Measurements from ENCODE around the gene STEAP1B. TPM values are rescaled to one million over a fixed set of nuclear protein-coding genes. Genes with fewer than 3 reads are reported as not detected.
"Not testable (repeated sequence)": the region's sequence is repeated elsewhere in the genome, so short reads cannot be mapped to it uniquely, and the experiment has no call there.

The STEAP1B gene
- total RNA-seq, 1 donor from 2014 or later = 2.5 TPM

- H3K36me3 ChIP-seq; H3K27me3 ChIP-seq; H3K4me3 ChIP-seq; H3K4me1 ChIP-seq; H3K9me3 ChIP-seq; intact Hi-C loops (cut with DNase I); H3K27ac ChIP-seq: not testable (repeated sequence)
- DNase-seq (peak; percentile 70), ATAC-seq (peak; percentile 81)
- TF ChIP-seq CTCF (IDR thresholded peaks at IDR 0.05) = peak; percentile 28
Measured at GRCh38 chr7:22523478-22524352, 23.7 kb upstream of the STEAP1B start.

- ATAC-seq; intact Hi-C loops (cut with DNase I); H3K4me1 ChIP-seq; DNase-seq; H3K9me3 ChIP-seq; H3K36me3 ChIP-seq; H3K4me3 ChIP-seq; H3K27ac ChIP-seq; H3K27me3 ChIP-seq: not testable (repeated sequence)
Measured at GRCh38 chr7:22519560-22519959, 19.6 kb upstream of the STEAP1B start.

- H3K27ac ChIP-seq; H3K27me3 ChIP-seq; intact Hi-C loops (cut with DNase I); H3K4me3 ChIP-seq; ATAC-seq; DNase-seq; H3K9me3 ChIP-seq; H3K36me3 ChIP-seq; H3K4me1 ChIP-seq: not testable (repeated sequence)
Measured at GRCh38 chr7:22516950-22517349, 17.0 kb upstream of the STEAP1B start.

- H3K27me3 ChIP-seq, ATAC-seq: not testable (repeated sequence)
Measured at GRCh38 chr7:22514963-22515362, 15.0 kb upstream of the STEAP1B start.

GRCh38 chr7:22507320-22507719 is 7.3 kb upstream of the STEAP1B start:
- H3K9me3 ChIP-seq; intact Hi-C loops (cut with DNase I); H3K4me3 ChIP-seq; H3K36me3 ChIP-seq; H3K27me3 ChIP-seq; DNase-seq; H3K27ac ChIP-seq; H3K4me1 ChIP-seq: not testable (repeated sequence)
- ATAC-seq = peak; percentile 12

More at GRCh38 chr7:22514963-22515362, 15.0 kb upstream of the STEAP1B start:
- DNase-seq; intact Hi-C loops (cut with DNase I); H3K36me3 ChIP-seq; H3K9me3 ChIP-seq; H3K27ac ChIP-seq; H3K4me1 ChIP-seq; H3K4me3 ChIP-seq: not testable (repeated sequence)

- intact Hi-C loops (cut with DNase I); H3K36me3 ChIP-seq; H3K27me3 ChIP-seq; ATAC-seq; H3K4me1 ChIP-seq; H3K9me3 ChIP-seq; H3K4me3 ChIP-seq; H3K27ac ChIP-seq; DNase-seq: not testable (repeated sequence)
Measured at GRCh38 chr7:22506316-22507020, 6.5 kb upstream of the STEAP1B start.

- H3K36me3 ChIP-seq; H3K4me3 ChIP-seq; H3K27ac ChIP-seq; H3K9me3 ChIP-seq; H3K27me3 ChIP-seq; intact Hi-C loops (cut with DNase I); ATAC-seq; H3K4me1 ChIP-seq; DNase-seq: not testable (repeated sequence)
- TF ChIP-seq CTCF (IDR thresholded peaks at IDR 0.05) = peak; percentile 30
Measured at GRCh38 chr7:22504519-22504918, 4.5 kb upstream of the STEAP1B start.

GRCh38 chr7:22502104-22502503 is 2.1 kb upstream of the STEAP1B start:
- H3K4me3 ChIP-seq; DNase-seq; H3K4me1 ChIP-seq; H3K9me3 ChIP-seq; H3K27ac ChIP-seq; H3K27me3 ChIP-seq; ATAC-seq; intact Hi-C loops (cut with DNase I); H3K36me3 ChIP-seq: not testable (repeated sequence)
